ENCODE results near the gene NUTF2. TPM values are rescaled to one million over a fixed set of nuclear protein-coding genes. Genes with fewer than 3 reads are reported as not detected.
A peak's percentile ranks its signal among the peaks of the same experiment; 100 is the strongest.

The NUTF2 gene
- total and polyA plus RNA-seq, 10 of the 15 experiments (the other 5 are each of a cell fraction or from before 2014, with no cell fraction given): 116 to 342 (median 202) TPM

DNA sequence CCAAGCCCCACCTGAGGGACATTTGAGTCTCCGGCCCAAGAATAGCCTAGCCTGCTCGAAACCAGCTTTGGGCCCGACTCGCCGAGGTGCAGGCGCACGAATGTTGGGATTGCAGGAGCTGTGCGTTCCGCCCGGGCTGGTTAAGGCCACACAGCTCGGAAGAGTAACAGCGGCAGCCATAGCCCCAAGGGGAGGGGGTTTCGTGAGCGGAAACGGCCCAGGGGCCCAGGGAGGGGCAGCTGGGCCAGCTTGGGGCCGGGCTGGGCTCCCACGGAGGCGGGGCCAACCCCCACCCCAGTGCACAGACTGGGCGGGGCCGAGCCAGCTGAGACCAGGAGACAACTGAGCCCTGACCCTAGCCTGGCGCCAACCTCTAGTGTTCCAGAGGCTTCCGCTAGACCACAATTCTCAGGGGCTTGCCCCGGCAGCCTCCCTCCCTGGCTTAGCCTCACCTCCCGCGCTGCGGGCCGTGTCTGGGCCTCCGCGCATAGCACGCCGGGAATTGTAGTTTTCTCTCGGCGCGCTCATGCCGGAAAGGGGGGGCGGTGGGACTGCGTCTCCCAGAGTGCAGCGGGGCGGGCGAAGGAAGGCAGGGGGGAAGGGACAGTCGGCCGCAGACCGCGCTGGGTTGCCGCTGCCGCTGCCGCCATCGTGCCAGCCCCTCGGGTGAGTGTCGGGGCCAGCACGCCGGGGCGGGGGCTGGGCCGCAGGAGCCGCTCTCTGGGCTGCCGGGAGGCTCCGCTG lies at the start of gene NUTF2 (continued):
- TF ChIP-seq NBN (IDR thresholded peaks at IDR 0.05) (peak; percentile 75), NR2C2 (IDR thresholded peaks at IDR 0.05; ENCODE audit: borderline replicate concordance, control insufficient read depth, insufficient read length, low read depth) (no peak), SMARCA5 (IDR thresholded peaks at IDR 0.05) (no peak), MYB (IDR thresholded peaks at IDR 0.05; ENCODE audit: borderline replicate concordance, low read depth, low read length) (peak; percentile 15; the same call in 1 of the 2 replicates), ASH2L (IDR thresholded peaks at IDR 0.05; ENCODE audit: borderline replicate concordance, low read depth) (no peak), CREB1 (IDR thresholded peaks at IDR 0.05; ENCODE audit: low read depth) (peak; percentile 82), RUNX3 (IDR thresholded peaks at IDR 0.05; ENCODE audit: low read length) (peak; percentile 87), ZNF384 (IDR thresholded peaks at IDR 0.05; ENCODE audit: borderline replicate concordance, low read depth, low read length) (0 out of 2 replicates have a peak, but pooled peaks have one; percentile 25)
- TF ChIP-seq, protein P1, sequence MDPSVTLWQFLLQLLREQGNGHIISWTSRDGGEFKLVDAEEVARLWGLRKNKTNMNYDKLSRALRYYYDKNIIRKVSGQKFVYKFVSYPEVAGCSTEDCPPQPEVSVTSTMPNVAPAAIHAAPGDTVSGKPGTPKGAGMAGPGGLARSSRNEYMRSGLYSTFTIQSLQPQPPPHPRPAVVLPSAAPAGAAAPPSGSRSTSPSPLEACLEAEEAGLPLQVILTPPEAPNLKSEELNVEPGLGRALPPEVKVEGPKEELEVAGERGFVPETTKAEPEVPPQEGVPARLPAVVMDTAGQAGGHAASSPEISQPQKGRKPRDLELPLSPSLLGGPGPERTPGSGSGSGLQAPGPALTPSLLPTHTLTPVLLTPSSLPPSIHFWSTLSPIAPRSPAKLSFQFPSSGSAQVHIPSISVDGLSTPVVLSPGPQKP (IDR thresholded peaks at IDR 0.05; ENCODE audit: low read depth, low read length): 0 out of 2 replicates have a peak, but pooled peaks have one; percentile 47
- TF ChIP-seq, protein P2, sequence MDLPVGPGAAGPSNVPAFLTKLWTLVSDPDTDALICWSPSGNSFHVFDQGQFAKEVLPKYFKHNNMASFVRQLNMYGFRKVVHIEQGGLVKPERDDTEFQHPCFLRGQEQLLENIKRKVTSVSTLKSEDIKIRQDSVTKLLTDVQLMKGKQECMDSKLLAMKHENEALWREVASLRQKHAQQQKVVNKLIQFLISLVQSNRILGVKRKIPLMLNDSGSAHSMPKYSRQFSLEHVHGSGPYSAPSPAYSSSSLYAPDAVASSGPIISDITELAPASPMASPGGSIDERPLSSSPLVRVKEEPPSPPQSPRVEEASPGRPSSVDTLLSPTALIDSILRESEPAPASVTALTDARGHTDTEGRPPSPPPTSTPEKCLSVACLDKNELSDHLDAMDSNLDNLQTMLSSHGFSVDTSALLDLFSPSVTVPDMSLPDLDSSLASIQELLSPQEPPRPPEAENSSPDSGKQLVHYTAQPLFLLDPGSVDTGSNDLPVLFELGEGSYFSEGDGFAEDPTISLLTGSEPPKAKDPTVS (IDR thresholded peaks at IDR 0.05; ENCODE audit: low read depth, low read length): 0 out of 2 replicates have a peak, but pooled peaks have one; percentile 19

All from GM12878 (cell line).